Tibial nerve (tissue), 4 donors: ENCODE results near the gene GRIN3B.

Source experiments
- CTCF ChIP-seq, 5 experiments: fragments of 200-600 bp in 3 of 5; fragments of 450-650 bp in 2 of 5; sonication (generic) in 3 of 5; IDR thresholded peaks; one replicate each; pipeline ENCODE4 v1.5.1; 2016 to 2019; ENCODE audit warnings: antibody characterized with exemption in 5 of 5, mild to moderate bottlenecking in 3 of 5, moderate library complexity in 2 of 5
- EP300 ChIP-seq, 2 donors: sonication (generic); formaldehyde crosslinking; IDR thresholded peaks; one replicate each; pipeline ENCODE4 v1.6.1; 2017; ENCODE audit warnings: antibody characterized with exemption in 2 of 2, mild to moderate bottlenecking in 1 of 2
- POLR2A ChIP-seq, 2 donors: fragments of 450-650 bp; IDR thresholded peaks; one replicate each; pipeline ENCODE4 v1.6.1; 2017; ENCODE audit warnings: antibody characterized with exemption in 2 of 2, mild to moderate bottlenecking in 2 of 2, moderate library complexity in 2 of 2

- TF ChIP-seq CTCF (IDR thresholded peaks at IDR 0.05) (no peak), POLR2A (IDR thresholded peaks at IDR 0.05) (no peak), EP300 (IDR thresholded peaks at IDR 0.05) (no peak)
These were observed 23.2 kb upstream of the GRIN3B start for GRCh38 chr19:977058-977464.
